ENCODE measurements around the gene USP1. TPM values are rescaled to one million over a fixed set of nuclear protein-coding genes. Genes with fewer than 3 reads are reported as not detected.

Gene USP1
- total RNA-seq, 4 donors from 2014 or later, result 17.6 to 26.4 (median 20.7) TPM

DNA sequence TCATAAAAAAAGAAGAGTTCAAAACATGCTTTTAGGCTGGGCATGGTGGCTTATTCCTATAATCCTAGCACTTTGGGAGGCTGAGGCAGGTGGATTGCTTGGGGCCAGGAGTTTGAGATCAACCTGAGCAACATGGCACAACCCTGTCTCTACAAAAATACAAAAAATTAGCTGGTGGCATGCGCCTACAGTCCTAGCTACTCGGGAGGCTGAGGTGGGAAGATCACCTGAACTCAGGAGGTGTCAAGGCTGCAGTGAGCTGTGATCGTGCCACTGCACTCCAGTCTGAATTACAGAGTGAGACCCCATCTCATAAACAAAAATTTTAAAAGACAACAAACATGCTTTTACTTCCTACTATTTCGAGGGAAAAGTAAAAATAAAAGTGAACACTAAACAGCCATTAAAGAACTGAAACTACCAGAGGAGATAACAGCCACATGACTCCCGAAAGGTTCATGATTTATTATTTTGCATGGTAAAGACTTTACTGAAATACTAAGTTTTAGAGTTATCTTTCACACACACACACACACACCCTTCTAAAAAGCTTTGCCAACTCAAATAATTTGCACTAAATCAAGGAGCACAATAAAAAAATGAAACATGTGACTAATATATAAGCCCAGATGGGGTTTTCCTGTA is 48.1 kb downstream of the USP1 start:
- WGBS, result 81% methylated on average over 5 of the region's 5 CpGs
- no peaks in the 10 kb centered on the region for H3K4me1 ChIP-seq
- TF ChIP-seq EP300 (IDR thresholded peaks at IDR 0.05) (no peak), POLR2AphosphoS5 (IDR thresholded peaks at IDR 0.05) (no peak), POLR2A (IDR thresholded peaks at IDR 0.05) (no peak), CTCF (IDR thresholded peaks at IDR 0.05) (no peak)
- no peak overlapping the region for H3K27ac ChIP-seq
- no peak overlapping the region for H3K4me3 ChIP-seq
- no peaks in the 10 kb centered on the region for H3K9me3 ChIP-seq
- H3K36me3 ChIP-seq, result peaks cover 29% of the 10 kb centered on the region
- no peaks in the 10 kb centered on the region for H3K27me3 ChIP-seq
- no peak for DNase-seq (ENCODE audit: low spot score in 2 of 2)

- no peaks in the 10 kb centered on the region for H3K4me1 ChIP-seq
- no peaks in the 10 kb centered on the region for H3K27me3 ChIP-seq
- peaks cover 46% of the 10 kb centered on the region for H3K36me3 ChIP-seq
- 92% methylated on average over 2 of the region's 2 CpGs for WGBS
- TF ChIP-seq CTCF (IDR thresholded peaks at IDR 0.05) (no peak), POLR2AphosphoS5 (IDR thresholded peaks at IDR 0.05) (no peak), EP300 (IDR thresholded peaks at IDR 0.05) (no peak), POLR2A (IDR thresholded peaks at IDR 0.05) (no peak)
- no peak for DNase-seq (ENCODE audit: low spot score in 2 of 2)
- no peak overlapping the region for H3K4me3 ChIP-seq
- no peak overlapping the region for H3K27ac ChIP-seq
- H3K9me3 ChIP-seq, result no peaks in the 10 kb centered on the region
These were observed 51.1 kb downstream of the USP1 start for GRCh38 chr1:62487956-62488355.

GRCh38 chr1:62492521-62492920 is 55.7 kb downstream of the USP1 start:
- H3K9me3 ChIP-seq, result no peaks in the 10 kb centered on the region

GRCh38 chr1:62493656-62494055 is 56.8 kb downstream of the USP1 start:
- H3K4me3 ChIP-seq, result no peak overlapping the region
- H3K27me3 ChIP-seq, result no peaks in the 10 kb centered on the region
- H3K4me1 ChIP-seq, result no peaks in the 10 kb centered on the region
- WGBS, result 98% methylated on average over 3 of the region's 3 CpGs
- TF ChIP-seq CTCF (IDR thresholded peaks at IDR 0.05), result no peak
- TF ChIP-seq POLR2A (IDR thresholded peaks at IDR 0.05), result no peak
- no peak for TF ChIP-seq POLR2AphosphoS5 (IDR thresholded peaks at IDR 0.05)
- no peak for TF ChIP-seq EP300 (IDR thresholded peaks at IDR 0.05)
- no peaks in the 10 kb centered on the region for H3K9me3 ChIP-seq
- no peak for DNase-seq (ENCODE audit: low spot score in 2 of 2)
- H3K36me3 ChIP-seq, result peaks cover 55% of the 10 kb centered on the region
- H3K27ac ChIP-seq, result no peak overlapping the region

More at GRCh38 chr1:62492521-62492920, 55.7 kb downstream of the USP1 start:
- H3K27me3 ChIP-seq, result no peaks in the 10 kb centered on the region
- H3K4me1 ChIP-seq, result no peaks in the 10 kb centered on the region
- no peak for DNase-seq (ENCODE audit: low spot score in 2 of 2)
- H3K27ac ChIP-seq, result no peak overlapping the region
- no peak overlapping the region for H3K4me3 ChIP-seq
- WGBS, result 97% methylated on average over 2 of the region's 2 CpGs
- no peak for TF ChIP-seq EP300 (IDR thresholded peaks at IDR 0.05)
- TF ChIP-seq POLR2A (IDR thresholded peaks at IDR 0.05), result no peak
- TF ChIP-seq CTCF (IDR thresholded peaks at IDR 0.05), result no peak
- TF ChIP-seq POLR2AphosphoS5 (IDR thresholded peaks at IDR 0.05), result no peak
- H3K36me3 ChIP-seq, result peaks cover 64% of the 10 kb centered on the region

- WGBS, result 93% methylated on average over 4 of the region's 4 CpGs
- H3K27ac ChIP-seq, result no peak overlapping the region
- no peaks in the 10 kb centered on the region for H3K27me3 ChIP-seq
- no peak for TF ChIP-seq POLR2A (IDR thresholded peaks at IDR 0.05)
- no peak for TF ChIP-seq EP300 (IDR thresholded peaks at IDR 0.05)
- TF ChIP-seq POLR2AphosphoS5 (IDR thresholded peaks at IDR 0.05), result no peak
- TF ChIP-seq CTCF (IDR thresholded peaks at IDR 0.05), result no peak
- no peaks in the 10 kb centered on the region for H3K9me3 ChIP-seq
- no peak for DNase-seq (ENCODE audit: low spot score in 2 of 2)
- peaks cover 50% of the 10 kb centered on the region for H3K36me3 ChIP-seq
- no peak overlapping the region for H3K4me3 ChIP-seq
- no peaks in the 10 kb centered on the region for H3K4me1 ChIP-seq
These were observed 57.3 kb downstream of the USP1 start for GRCh38 chr1:62494137-62494536.
